Chondrocyte (in vitro differentiated cells): Measurements from ENCODE around the gene PROSER3. TPM values are rescaled to one million over a fixed set of nuclear protein-coding genes. Genes with fewer than 3 reads are reported as not detected.

Experiments used
- DNase-seq: peaks from one replicate; pipeline ENCODE4 v3.0.0; 2021; ENCODE audit warnings: mixed read lengths, low spot score
- H3K27ac Mint-ChIP-seq: one replicate; pipeline ENCODE4 v1.8.0; 2021; ENCODE audit warnings: mild to moderate bottlenecking, moderate library complexity, mixed read lengths; ENCODE audit not compliant: unreplicated experiment
- H3K27me3 Mint-ChIP-seq: 2 replicates; pipeline ENCODE4 v1.8.0; 2021; ENCODE audit warnings: low read depth, mixed read lengths
- H3K36me3 Mint-ChIP-seq: 2 replicates; pipeline ENCODE4 v1.8.0; 2021; ENCODE audit warnings: low read depth, mixed read lengths
- H3K4me1 Mint-ChIP-seq: 2 replicates; pipeline ENCODE4 v1.8.0; 2021; ENCODE audit warnings: low read depth, mild to moderate bottlenecking, mixed read lengths
- H3K4me3 Mint-ChIP-seq: one replicate; pipeline ENCODE4 v1.8.0; 2021; ENCODE audit warnings: mild to moderate bottlenecking, moderate library complexity, mixed read lengths; ENCODE audit not compliant: unreplicated experiment
- H3K9me3 Mint-ChIP-seq: 2 replicates; pipeline ENCODE4 v1.8.0; 2021; ENCODE audit warnings: low read depth, mixed read lengths
- total RNA-seq: library from RNA; stranded (reverse); gene quantifications from 3 replicates; pipeline ENCODE4 v1.2.1, GENCODE V29; 2021
- TF ChIP-seq, protein P1 (sequence below): fragments of 200-600 bp; sonication (generic); IDR thresholded peaks from 2 replicates; pipeline ENCODE4 v1.5.0; 2021; ENCODE audit warnings: antibody characterized with exemption, mild to moderate bottlenecking, moderate library complexity

PROSER3 gene
- total RNA-seq, 1 donor from 2014 or later = 17.4 TPM

DNA sequence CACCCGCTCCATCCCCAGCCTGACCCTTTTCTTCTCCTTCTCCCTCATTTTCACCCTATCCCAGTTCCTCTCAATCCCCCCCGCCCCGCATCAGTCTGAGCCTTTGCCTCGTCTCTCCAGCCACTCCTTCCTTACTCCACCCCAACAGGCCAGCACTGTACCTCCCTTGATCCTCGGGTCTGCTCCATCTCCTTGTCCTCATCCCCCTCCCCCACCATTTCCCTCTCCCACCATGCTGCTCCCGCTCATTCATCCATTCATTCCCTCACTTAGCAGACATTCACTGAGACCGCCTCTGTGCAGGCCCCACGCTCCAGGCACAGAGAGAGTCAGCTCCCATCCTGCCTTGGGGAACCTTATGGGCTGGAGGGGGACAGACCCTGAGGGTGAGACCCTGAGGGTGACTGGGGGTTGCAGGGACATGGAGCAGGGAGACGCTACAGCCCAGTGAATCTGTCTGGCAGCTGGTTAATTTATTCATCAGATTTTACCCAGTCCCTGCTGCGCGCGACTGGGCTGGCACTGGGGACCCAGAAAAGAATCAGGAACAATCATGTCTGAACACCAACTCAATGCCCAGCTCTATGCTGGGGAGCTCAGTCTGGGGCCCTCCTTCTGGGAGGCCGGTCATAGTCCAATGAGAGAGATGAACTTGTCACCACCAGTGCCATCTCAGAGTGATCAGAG, 18.3 kb downstream of the PROSER3 start:
- peak overlapping the region; percentile 79 for H3K4me3 Mint-ChIP-seq
- DNase-seq = no peak
- peaks cover 2% of the 10 kb centered on the region for H3K36me3 Mint-ChIP-seq
- TF ChIP-seq, protein P1, sequence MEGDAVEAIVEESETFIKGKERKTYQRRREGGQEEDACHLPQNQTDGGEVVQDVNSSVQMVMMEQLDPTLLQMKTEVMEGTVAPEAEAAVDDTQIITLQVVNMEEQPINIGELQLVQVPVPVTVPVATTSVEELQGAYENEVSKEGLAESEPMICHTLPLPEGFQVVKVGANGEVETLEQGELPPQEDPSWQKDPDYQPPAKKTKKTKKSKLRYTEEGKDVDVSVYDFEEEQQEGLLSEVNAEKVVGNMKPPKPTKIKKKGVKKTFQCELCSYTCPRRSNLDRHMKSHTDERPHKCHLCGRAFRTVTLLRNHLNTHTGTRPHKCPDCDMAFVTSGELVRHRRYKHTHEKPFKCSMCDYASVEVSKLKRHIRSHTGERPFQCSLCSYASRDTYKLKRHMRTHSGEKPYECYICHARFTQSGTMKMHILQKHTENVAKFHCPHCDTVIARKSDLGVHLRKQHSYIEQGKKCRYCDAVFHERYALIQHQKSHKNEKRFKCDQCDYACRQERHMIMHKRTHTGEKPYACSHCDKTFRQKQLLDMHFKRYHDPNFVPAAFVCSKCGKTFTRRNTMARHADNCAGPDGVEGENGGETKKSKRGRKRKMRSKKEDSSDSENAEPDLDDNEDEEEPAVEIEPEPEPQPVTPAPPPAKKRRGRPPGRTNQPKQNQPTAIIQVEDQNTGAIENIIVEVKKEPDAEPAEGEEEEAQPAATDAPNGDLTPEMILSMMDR = no peak
- H3K27ac Mint-ChIP-seq = no peak overlapping the region
- no peaks in the 10 kb centered on the region for H3K9me3 Mint-ChIP-seq
- peaks cover 25% of the 10 kb centered on the region for H3K4me1 Mint-ChIP-seq
- H3K27me3 Mint-ChIP-seq = no peaks in the 10 kb centered on the region

DNA sequence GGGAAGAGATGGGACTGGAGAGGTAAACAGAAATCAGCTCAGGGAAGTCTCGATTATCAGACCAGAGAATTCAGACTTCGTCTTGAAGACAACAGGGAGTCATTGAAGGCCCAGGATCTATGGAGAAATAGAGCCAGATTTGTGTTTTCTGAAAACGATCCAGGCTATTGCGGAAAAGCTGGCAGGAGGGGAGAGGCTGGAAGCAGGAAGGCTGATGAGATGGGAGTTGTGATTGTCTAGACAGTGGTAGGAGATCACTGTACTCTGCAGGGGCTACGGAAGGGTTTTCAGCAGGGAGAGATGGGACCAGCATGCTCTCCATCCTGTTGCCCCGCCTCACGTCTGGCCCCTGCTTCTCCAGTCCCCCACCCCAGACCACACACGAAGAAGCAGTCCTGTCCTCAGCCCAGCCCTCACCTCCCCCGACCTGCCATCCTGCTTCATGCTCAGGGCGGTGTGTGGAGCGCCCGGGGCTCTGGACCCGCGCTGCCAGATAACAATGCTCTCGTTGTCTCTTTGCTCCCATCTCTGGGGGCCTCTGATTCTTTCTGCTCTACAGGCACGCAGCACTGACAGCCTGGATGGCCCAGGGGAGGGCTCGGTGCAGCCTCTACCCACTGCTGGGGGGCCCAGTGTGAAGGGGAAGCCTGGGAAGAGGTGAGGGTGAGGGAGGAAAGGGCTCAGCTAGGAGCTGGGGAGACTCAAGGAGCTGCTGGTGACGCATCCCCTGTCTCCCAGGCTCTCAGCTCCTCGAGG, 19.3 kb downstream of the PROSER3 start:
- peak overlapping the region; percentile 79 for H3K4me3 Mint-ChIP-seq
- H3K36me3 Mint-ChIP-seq = peaks cover 2% of the 10 kb centered on the region
- no peak overlapping the region for H3K27ac Mint-ChIP-seq
- TF ChIP-seq, protein P1 = no peak
- peaks cover 25% of the 10 kb centered on the region for H3K4me1 Mint-ChIP-seq
- DNase-seq = no peak
- no peaks in the 10 kb centered on the region for H3K9me3 Mint-ChIP-seq
- no peaks in the 10 kb centered on the region for H3K27me3 Mint-ChIP-seq

DNA sequence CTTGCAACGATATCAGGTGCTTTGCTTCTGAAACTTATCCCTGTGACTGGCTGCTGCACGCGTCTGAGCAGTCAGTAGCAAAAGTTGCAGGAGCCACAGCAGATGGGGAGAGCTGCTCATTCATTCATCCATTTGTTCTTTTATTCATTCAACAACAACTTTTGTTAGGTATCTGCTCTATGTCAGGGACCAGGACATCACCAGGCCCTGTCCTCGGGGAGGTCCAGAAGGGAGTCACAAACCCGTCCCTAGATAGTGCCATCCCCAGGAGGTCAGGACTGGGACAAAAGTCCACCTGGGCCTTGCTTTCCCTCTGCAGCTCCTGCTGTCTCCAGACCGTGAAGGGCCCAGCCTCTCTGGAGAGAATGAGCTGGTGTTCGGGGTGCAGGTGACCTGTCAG, 20.0 kb downstream of the PROSER3 start:
- TF ChIP-seq, protein P1 = no peak
- H3K27me3 Mint-ChIP-seq = no peaks in the 10 kb centered on the region
- peaks cover 25% of the 10 kb centered on the region for H3K4me1 Mint-ChIP-seq
- no peaks in the 10 kb centered on the region for H3K9me3 Mint-ChIP-seq
- DNase-seq = no peak
- H3K4me3 Mint-ChIP-seq = no peak overlapping the region
- no peak overlapping the region for H3K27ac Mint-ChIP-seq
- peaks cover 2% of the 10 kb centered on the region for H3K36me3 Mint-ChIP-seq

DNA sequence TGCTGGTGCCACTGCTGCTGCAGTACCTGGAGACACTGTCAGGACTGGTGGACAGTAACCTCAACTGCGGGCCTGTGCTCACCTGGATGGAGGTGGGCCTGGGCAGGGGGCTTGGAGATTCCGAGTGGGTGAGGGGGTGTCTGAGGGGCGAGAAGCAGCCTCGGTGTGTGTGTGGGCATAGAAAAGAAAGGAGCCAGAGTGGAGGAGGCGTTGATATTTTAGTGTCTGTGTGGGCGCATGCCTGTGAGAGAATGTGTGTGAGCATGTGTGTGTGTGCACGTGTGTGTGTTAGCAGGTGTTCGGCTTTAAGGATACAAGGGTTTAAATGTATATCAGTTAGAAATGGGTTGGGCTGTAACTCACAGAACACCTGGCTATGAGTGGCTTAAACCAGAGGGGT, 21.1 kb downstream of the PROSER3 start:
- no peaks in the 10 kb centered on the region for H3K27me3 Mint-ChIP-seq
- no peak overlapping the region for H3K4me3 Mint-ChIP-seq
- TF ChIP-seq, protein P1 = no peak
- no peaks in the 10 kb centered on the region for H3K9me3 Mint-ChIP-seq
- peaks cover 3% of the 10 kb centered on the region for H3K36me3 Mint-ChIP-seq
- H3K4me1 Mint-ChIP-seq = peaks cover 25% of the 10 kb centered on the region
- H3K27ac Mint-ChIP-seq = no peak overlapping the region
- no peak for DNase-seq

DNA sequence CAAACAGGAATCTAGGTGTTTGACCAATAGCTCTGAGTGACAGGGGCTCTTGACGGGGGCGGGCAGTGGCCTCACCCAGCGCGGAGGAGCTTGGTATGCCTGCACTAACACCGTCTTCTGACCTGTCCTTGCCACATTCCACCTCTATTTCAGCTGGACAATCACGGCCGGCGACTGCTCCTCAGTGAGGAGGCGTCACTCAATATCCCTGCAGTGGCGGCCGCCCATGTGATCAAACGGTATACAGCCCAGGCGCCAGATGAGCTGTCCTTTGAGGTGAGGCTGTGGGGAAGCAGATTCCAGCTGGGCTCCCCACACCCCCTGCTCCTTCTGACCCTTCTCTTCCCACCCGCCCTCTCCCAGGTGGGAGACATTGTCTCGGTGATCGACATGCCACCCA, 22.1 kb downstream of the PROSER3 start:
- peaks cover 16% of the 10 kb centered on the region for H3K4me1 Mint-ChIP-seq
- H3K27me3 Mint-ChIP-seq = no peaks in the 10 kb centered on the region
- TF ChIP-seq, protein P1 = no peak
- no peak overlapping the region for H3K27ac Mint-ChIP-seq
- peaks cover 3% of the 10 kb centered on the region for H3K36me3 Mint-ChIP-seq
- no peaks in the 10 kb centered on the region for H3K9me3 Mint-ChIP-seq
- H3K4me3 Mint-ChIP-seq = no peak overlapping the region
- DNase-seq = no peak
